KMS-11 (cell line): ENCODE measurements around the gene PDE6C.

Experiments used
- H2AFZ ChIP-seq: fragments of 200-600 bp; sonication (generic); 2 replicates; pipeline ENCODE4 v1.6.1; 2016; ENCODE audit warnings: antibody characterized with exemption, mixed run types, low read depth
- H3K27ac ChIP-seq: fragments of 200-600 bp; sonication (generic); 2 replicates; pipeline ENCODE4 v1.6.1; 2016; ENCODE audit warnings: mild to moderate bottlenecking, mixed run types
- H3K27me3 ChIP-seq: fragments of 200-600 bp; sonication (generic); 2 replicates; pipeline ENCODE4 v1.6.1; 2017; ENCODE audit warnings: mild to moderate bottlenecking, low read depth, mixed run types, moderate library complexity; ENCODE audit not compliant: insufficient read depth
- H3K36me3 ChIP-seq: fragments of 200-600 bp; sonication (generic); 2 replicates; pipeline ENCODE4 v1.6.1; 2017; ENCODE audit warnings: mild to moderate bottlenecking, mixed run types; ENCODE audit not compliant: insufficient read depth
- H3K4me1 ChIP-seq: fragments of 200-600 bp; sonication (generic); 2 replicates; pipeline ENCODE4 v1.6.1; 2016; ENCODE audit warnings: mild to moderate bottlenecking, low read depth, mixed run types; ENCODE audit not compliant: poor library complexity, severe bottlenecking
- H3K4me2 ChIP-seq: fragments of 200-600 bp; sonication (generic); 2 replicates; pipeline ENCODE4 v1.7.0; 2016; ENCODE audit warnings: mild to moderate bottlenecking, mixed run types
- H3K4me3 ChIP-seq: fragments of 200-600 bp; sonication (generic); IDR thresholded peaks from 2 replicates; pipeline ENCODE4 v1.6.1; 2017; ENCODE audit warnings: low read depth, low read length, mixed read lengths; ENCODE audit not compliant: insufficient read depth
- H3K79me2 ChIP-seq: fragments of 200-600 bp; sonication (generic); 2 replicates; pipeline ENCODE4 v1.6.1; 2016; ENCODE audit warnings: low read depth, mixed run types; ENCODE audit not compliant: insufficient read depth
- H3K9ac ChIP-seq: fragments of 200-600 bp; sonication (generic); 2 replicates; pipeline ENCODE4 v1.6.1; 2016; ENCODE audit warnings: mild to moderate bottlenecking, mixed run types
- H4K20me1 ChIP-seq: fragments of 200-600 bp; sonication (generic); 2 replicates; pipeline ENCODE4 v1.6.1; 2016; ENCODE audit warnings: mild to moderate bottlenecking, mixed run types; ENCODE audit not compliant: insufficient read depth
- TF ChIP-seq, protein P1 (sequence below): fragments of 200-600 bp; sonication (generic); conservative IDR thresholded peaks from 2 replicates; pipeline ENCODE4 v1.6.1; 2017; ENCODE audit warnings: low read depth, mild to moderate bottlenecking, antibody characterized with exemption, low read length, moderate library complexity, mixed read lengths

PDE6C gene

DNA sequence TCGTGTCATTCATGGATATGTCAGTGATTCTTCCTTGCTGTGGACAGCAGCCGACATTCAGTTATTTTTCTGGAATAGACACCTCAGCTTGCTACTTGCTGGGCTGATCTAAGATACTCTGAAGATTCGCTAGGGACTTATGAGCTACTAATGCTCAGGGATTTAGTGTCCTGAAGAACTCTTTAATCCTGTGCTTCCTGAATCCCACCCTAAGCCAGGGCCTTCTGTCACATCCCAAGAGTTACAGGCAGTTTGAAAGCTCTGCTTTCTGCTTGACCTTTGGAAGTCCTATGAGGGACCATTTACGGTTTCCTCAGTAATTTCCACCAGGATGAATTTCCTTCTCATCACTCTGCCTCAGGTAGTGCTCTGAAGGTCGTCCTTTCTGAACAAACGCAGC, at the start of gene PDE6C:
Gene PDE6C (plus strand): TSS at position 227 of the 400 bp plus-strand sequence. CDS start 189 bp downstream, outside the sequence.
- TF ChIP-seq, protein P1, sequence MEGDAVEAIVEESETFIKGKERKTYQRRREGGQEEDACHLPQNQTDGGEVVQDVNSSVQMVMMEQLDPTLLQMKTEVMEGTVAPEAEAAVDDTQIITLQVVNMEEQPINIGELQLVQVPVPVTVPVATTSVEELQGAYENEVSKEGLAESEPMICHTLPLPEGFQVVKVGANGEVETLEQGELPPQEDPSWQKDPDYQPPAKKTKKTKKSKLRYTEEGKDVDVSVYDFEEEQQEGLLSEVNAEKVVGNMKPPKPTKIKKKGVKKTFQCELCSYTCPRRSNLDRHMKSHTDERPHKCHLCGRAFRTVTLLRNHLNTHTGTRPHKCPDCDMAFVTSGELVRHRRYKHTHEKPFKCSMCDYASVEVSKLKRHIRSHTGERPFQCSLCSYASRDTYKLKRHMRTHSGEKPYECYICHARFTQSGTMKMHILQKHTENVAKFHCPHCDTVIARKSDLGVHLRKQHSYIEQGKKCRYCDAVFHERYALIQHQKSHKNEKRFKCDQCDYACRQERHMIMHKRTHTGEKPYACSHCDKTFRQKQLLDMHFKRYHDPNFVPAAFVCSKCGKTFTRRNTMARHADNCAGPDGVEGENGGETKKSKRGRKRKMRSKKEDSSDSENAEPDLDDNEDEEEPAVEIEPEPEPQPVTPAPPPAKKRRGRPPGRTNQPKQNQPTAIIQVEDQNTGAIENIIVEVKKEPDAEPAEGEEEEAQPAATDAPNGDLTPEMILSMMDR: no peak
- no peak within 1 kb of the TSS for H3K4me2 ChIP-seq
- H3K79me2 ChIP-seq: no peaks in the 10 kb centered on the region
- no peak within 1 kb of the TSS for H3K27ac ChIP-seq
- H3K4me3 ChIP-seq: no peak within 1 kb of the TSS
- H3K27me3 ChIP-seq: no peaks in the 10 kb centered on the region
- no peak within 1 kb of the TSS for H2AFZ ChIP-seq
- no peaks in the 10 kb centered on the region for H3K36me3 ChIP-seq
- H4K20me1 ChIP-seq: no peaks in the 10 kb centered on the region
- no peaks in the 10 kb centered on the region for H3K4me1 ChIP-seq
- H3K9ac ChIP-seq: no peak within 1 kb of the TSS

DNA sequence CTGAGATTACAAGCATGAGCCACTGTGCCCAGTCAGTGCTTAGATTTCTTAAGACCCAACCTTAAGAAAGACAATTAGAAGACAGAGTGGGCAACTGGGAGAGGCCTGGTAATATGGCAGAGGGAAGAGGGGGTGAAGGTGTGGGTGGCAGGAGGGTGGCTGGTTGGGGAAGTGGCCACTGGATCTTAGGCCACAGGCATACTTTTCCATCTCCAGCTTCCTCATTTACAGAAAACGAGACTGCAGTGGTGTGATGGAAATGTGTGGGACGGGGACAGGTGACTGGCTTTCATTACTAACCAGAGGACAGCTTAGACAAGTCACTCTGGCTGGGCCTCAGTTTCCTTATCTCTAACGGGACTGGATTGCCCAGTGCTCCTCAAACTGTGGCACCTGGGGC, 46.9 kb upstream of the PDE6C start:
- Histone ChIP-seq H3K4me1 (no peaks in the 10 kb centered on the region), H3K4me2 (no peak overlapping the region), H2AFZ (no peak overlapping the region), H3K4me3 (no peak overlapping the region), H3K9ac (no peak overlapping the region), H3K36me3 (no peaks in the 10 kb centered on the region), H3K79me2 (no peaks in the 10 kb centered on the region), H4K20me1 (no peaks in the 10 kb centered on the region), H3K27me3 (no peaks in the 10 kb centered on the region), H3K27ac (no peak overlapping the region)
- TF ChIP-seq, protein P1: no peak

DNA sequence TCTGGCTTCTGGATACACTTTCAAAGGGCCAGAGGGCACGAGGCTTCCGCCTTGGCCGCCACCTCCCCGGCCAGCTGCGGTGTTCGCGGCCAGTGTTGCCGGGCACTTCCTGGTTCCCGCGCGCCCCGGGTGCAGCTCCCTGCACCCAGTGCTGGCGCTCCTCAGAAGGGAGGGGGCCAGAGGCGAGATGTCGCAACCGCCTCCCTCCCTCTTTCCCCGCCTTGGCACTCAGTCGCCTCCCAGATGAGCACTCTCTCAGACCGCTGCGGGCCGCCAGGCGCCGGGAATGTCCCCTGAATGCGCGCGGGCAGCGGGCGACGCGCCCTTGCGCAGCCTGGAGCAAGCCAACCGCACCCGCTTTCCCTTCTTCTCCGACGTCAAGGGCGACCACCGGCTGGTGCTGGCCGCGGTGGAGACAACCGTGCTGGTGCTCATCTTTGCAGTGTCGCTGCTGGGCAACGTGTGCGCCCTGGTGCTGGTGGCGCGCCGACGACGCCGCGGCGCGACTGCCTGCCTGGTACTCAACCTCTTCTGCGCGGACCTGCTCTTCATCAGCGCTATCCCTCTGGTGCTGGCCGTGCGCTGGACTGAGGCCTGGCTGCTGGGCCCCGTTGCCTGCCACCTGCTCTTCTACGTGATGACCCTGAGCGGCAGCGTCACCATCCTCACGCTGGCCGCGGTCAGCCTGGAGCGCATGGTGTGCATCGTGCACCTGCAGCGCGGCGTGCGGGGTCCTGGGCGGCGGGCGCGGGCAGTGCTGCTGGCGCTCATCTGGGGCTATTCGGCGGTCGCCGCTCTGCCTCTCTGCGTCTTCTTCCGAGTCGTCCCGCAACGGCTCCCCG, 45.7 kb upstream of the PDE6C start, which contains the start of gene FFAR4:
Gene FFAR4 (plus strand): TSS at position 231 of the 842 bp plus-strand sequence. CDS start 56 bp downstream, at position 287.
- Histone ChIP-seq H2AFZ (no peak within 1 kb of the TSS), H3K4me3 (no peak within 1 kb of the TSS), H3K79me2 (no peaks in the 10 kb centered on the region)

DNA sequence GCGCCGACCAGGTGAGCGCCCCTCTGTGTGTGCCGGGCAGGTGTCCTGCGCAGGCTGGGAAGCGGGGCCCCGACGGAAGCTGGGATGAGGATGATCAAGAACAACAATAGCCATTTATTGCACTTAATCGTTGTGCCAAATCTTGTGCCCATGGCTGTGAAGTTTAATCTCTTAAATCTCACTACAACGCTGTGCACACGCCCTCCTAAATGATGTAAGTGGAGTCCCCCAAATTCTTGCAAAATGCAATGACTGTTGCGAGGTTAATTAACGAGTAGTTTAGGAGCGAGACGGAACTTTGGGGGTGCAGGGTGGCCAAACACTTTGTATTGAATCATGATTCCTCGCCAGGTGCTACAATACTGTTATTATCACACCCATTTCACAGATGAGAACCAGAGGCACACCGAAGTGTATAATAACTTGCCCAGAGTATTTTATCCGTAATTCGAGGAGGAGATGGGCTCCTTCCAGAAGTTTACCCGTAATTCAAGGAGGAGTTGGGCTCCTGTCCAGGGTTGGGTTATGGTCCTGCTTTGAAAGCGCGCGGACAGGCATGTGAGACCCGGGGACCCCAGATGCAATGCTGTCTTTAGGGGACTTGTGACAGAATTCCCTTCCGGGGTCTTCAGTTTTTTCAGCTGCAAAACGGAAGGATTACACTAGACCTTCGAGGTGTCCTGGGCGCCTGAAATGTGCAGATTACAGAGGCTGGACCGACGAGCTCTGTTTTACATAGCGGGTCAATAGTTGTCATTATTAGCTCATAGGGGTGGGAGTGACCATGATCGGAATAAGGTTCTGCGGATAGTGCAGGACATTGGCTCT, 44.8 kb upstream of the PDE6C start:
- no peaks in the 10 kb centered on the region for H4K20me1 ChIP-seq
- H3K4me3 ChIP-seq: no peak overlapping the region
- H3K4me1 ChIP-seq: no peaks in the 10 kb centered on the region
- no peak overlapping the region for H3K9ac ChIP-seq
- H3K4me2 ChIP-seq: no peak overlapping the region
- H2AFZ ChIP-seq: no peak overlapping the region
- no peak overlapping the region for H3K27ac ChIP-seq
- TF ChIP-seq, protein P1: no peak
- no peaks in the 10 kb centered on the region for H3K36me3 ChIP-seq
- no peaks in the 10 kb centered on the region for H3K79me2 ChIP-seq
- H3K27me3 ChIP-seq: no peaks in the 10 kb centered on the region

More for the DNA sequence above, 45.7 kb upstream of the PDE6C start, which contains the start of gene FFAR4:
- TF ChIP-seq, protein P1: no peak
- Histone ChIP-seq H3K4me1 (no peaks in the 10 kb centered on the region), H3K27ac (no peak within 1 kb of the TSS), H3K9ac (no peak within 1 kb of the TSS), H3K4me2 (no peak within 1 kb of the TSS), H3K36me3 (no peaks in the 10 kb centered on the region), H4K20me1 (no peaks in the 10 kb centered on the region), H3K27me3 (no peaks in the 10 kb centered on the region)
